GM19372 (cell line): ENCODE data around the gene CAPN8.
"Not testable (repeated sequence)": the region's sequence is repeated elsewhere in the genome, so short reads cannot be mapped to it uniquely, and the experiment has no call there.

Source experiments
- ATAC-seq: cut with Tn5 transposase; IDR thresholded peaks from one replicate; pipeline ENCODE4 v1.9.1; 2021; ENCODE audit warnings: mild to moderate bottlenecking, low read depth, moderate library complexity; ENCODE audit not compliant: unreplicated experiment

CAPN8 gene

GRCh38 chr1:223534677-223535076 is 130.8 kb downstream of the CAPN8 start:
- ATAC-seq = no peak

- ATAC-seq = no peak
Observed at GRCh38 chr1:223533708-223534107, 131.8 kb downstream of the CAPN8 start.

GRCh38 chr1:223531742-223532341 is 133.7 kb downstream of the CAPN8 start:
- ATAC-seq = no peak

- ATAC-seq = peak; percentile 61
Observed at GRCh38 chr1:223525957-223526356, 139.5 kb downstream of the CAPN8 start.

GRCh38 chr1:223525546-223525945 is 140.0 kb downstream of the CAPN8 start:
- ATAC-seq = no peak

GRCh38 chr1:223524930-223525451 is 140.5 kb downstream of the CAPN8 start:
- ATAC-seq = no peak

- no peak for ATAC-seq
Observed at GRCh38 chr1:223521150-223521549, 144.4 kb downstream of the CAPN8 start.

- ATAC-seq = no peak
Observed at GRCh38 chr1:223520200-223520599, 145.3 kb downstream of the CAPN8 start.

- no peak for ATAC-seq
Observed at GRCh38 chr1:223519116-223519515, 146.4 kb downstream of the CAPN8 start.

GRCh38 chr1:223518553-223518952 is 146.9 kb downstream of the CAPN8 start:
- not testable (repeated sequence) for ATAC-seq

- ATAC-seq = no peak
Observed at GRCh38 chr1:223515926-223516325, 149.6 kb downstream of the CAPN8 start.

GRCh38 chr1:223515421-223515820 is 150.1 kb downstream of the CAPN8 start:
- no peak for ATAC-seq

GRCh38 chr1:223514644-223515043 is 150.9 kb downstream of the CAPN8 start:
- ATAC-seq = no peak

- ATAC-seq = no peak
Observed at GRCh38 chr1:223513309-223513708, 152.2 kb downstream of the CAPN8 start.

- no peak for ATAC-seq
Observed at GRCh38 chr1:223512057-223512456, 153.4 kb downstream of the CAPN8 start.

- ATAC-seq = no peak
Observed at GRCh38 chr1:223508796-223509195, 156.7 kb downstream of the CAPN8 start.

GRCh38 chr1:223504741-223505140 is 160.8 kb downstream of the CAPN8 start:
- ATAC-seq = no peak

GRCh38 chr1:223503348-223503747 is 162.2 kb downstream of the CAPN8 start:
- no peak for ATAC-seq

- ATAC-seq = no peak
Observed at GRCh38 chr1:223500560-223501425, 164.7 kb downstream of the CAPN8 start.

GRCh38 chr1:223496883-223497282 is 168.6 kb downstream of the CAPN8 start:
- no peak for ATAC-seq

GRCh38 chr1:223494926-223495645 is 170.4 kb downstream of the CAPN8 start:
- ATAC-seq = no peak
